Neural cell (in vitro differentiated cells): ENCODE results near the gene MED13L. TPM values are rescaled to one million over a fixed set of nuclear protein-coding genes. Genes with fewer than 3 reads are reported as not detected.

Source experiments
- H2AFZ ChIP-seq: fragments of 200-600, 300-800 bp; sonication (generic), shearing (Covaris generic); 2 replicates; pipeline ENCODE4 v1.6.0; 2014; ENCODE audit warnings: low read depth, mild to moderate bottlenecking, antibody characterized with exemption, low read length, moderate library complexity
- H3F3A ChIP-seq: fragments of 200-600 bp; shearing (Covaris generic); 2 replicates; pipeline ENCODE4 v1.6.1; 2016; ENCODE audit warnings: mild to moderate bottlenecking, moderate library complexity, mixed read lengths, antibody characterized with exemption, low read length; ENCODE audit not compliant: insufficient read depth, poor library complexity, severe bottlenecking
- H3K27ac ChIP-seq: fragments of 200-600, 300-800 bp; sonication (generic), shearing (Covaris generic); 2 replicates; pipeline ENCODE4 v1.5.1; 2014; ENCODE audit warnings: mild to moderate bottlenecking, low read length, moderate library complexity
- H3K27me3 ChIP-seq: fragments of 300-800, 200-600 bp; sonication (generic), shearing (Covaris generic); 2 replicates; pipeline ENCODE4 v1.6.0; 2014; ENCODE audit warnings: mild to moderate bottlenecking, low read depth, low read length, moderate library complexity; ENCODE audit not compliant: insufficient read depth
- H3K36me3 ChIP-seq: fragments of 300-800, 200-600 bp; sonication (generic), shearing (Covaris generic); 2 replicates; pipeline ENCODE4 v1.5.1; 2014; ENCODE audit warnings: mild to moderate bottlenecking, antibody characterized with exemption, low read length, moderate library complexity; ENCODE audit not compliant: insufficient read depth
- H3K4me2 ChIP-seq: fragments of 300-800, 200-600 bp; sonication (generic), shearing (Covaris generic); 2 replicates; pipeline ENCODE4 v1.6.0; 2014; ENCODE audit warnings: mild to moderate bottlenecking, low read length
- H3K4me3 ChIP-seq: fragments of 300-800, 200-600 bp; sonication (generic), shearing (Covaris generic); 2 replicates; pipeline ENCODE4 v1.5.1; 2014; ENCODE audit warnings: mild to moderate bottlenecking, low read length, moderate library complexity
- H3K79me2 ChIP-seq: fragments of 200-600 bp; shearing (Covaris generic); replicated peaks from 2 replicates; pipeline ENCODE4 v1.6.0; 2014; ENCODE audit warnings: mild to moderate bottlenecking, low read length, moderate library complexity; ENCODE audit not compliant: insufficient read depth
- H3K9ac ChIP-seq: fragments of 300-800, 200-600 bp; sonication (generic), shearing (Covaris generic); 2 replicates; pipeline ENCODE4 v1.6.1; 2016; ENCODE audit warnings: mild to moderate bottlenecking, low read length, mixed read lengths
- H3K9me2 ChIP-seq: fragments of 200-600 bp; shearing (Covaris generic); 2 replicates; pipeline ENCODE4 v1.6.1; 2016; ENCODE audit warnings: mild to moderate bottlenecking, low read length, mixed read lengths; ENCODE audit not compliant: insufficient read depth
- H3K9me3 ChIP-seq: fragments of 200-600, 300-800 bp; sonication (generic), shearing (Covaris generic); 2 replicates; pipeline ENCODE4 v1.6.1; 2016; ENCODE audit warnings: mild to moderate bottlenecking, mixed run types, low read length, moderate library complexity, mixed read lengths
- H4K20me1 ChIP-seq: fragments of 200-600 bp; shearing (Covaris generic); 2 replicates; pipeline ENCODE4 v1.6.1; 2016; ENCODE audit warnings: mild to moderate bottlenecking, mixed run types; ENCODE audit not compliant: insufficient read depth
- EP300 ChIP-seq: fragments of 450-650 bp; conservative IDR thresholded peaks from 2 replicates; pipeline ENCODE4 v1.6.1; 2014; ENCODE audit warnings: antibody characterized with exemption, mild to moderate bottlenecking, moderate library complexity; ENCODE audit not compliant: poor library complexity, severe bottlenecking
- EZH2 ChIP-seq: fragments of 200-600, 300-800 bp; shearing (Covaris generic), sonication (generic); IDR thresholded peaks from 2 replicates; pipeline ENCODE4 v1.6.1; 2014; ENCODE audit warnings: antibody characterized with exemption, low read length, borderline replicate concordance, mild to moderate bottlenecking; ENCODE audit not compliant: insufficient read depth, poor library complexity, severe bottlenecking
- MXI1 ChIP-seq: fragments of 450-650 bp; conservative IDR thresholded peaks from 2 replicates; pipeline ENCODE4 v1.6.1; 2014; ENCODE audit warnings: antibody characterized with exemption, mild to moderate bottlenecking; ENCODE audit not compliant: poor library complexity, severe bottlenecking
- POLR2AphosphoS5 ChIP-seq: IDR thresholded peaks from 2 replicates; pipeline ENCODE4 v1.6.1; 2012
- RAD21 ChIP-seq: fragments of 450-650 bp; conservative IDR thresholded peaks from 2 replicates; pipeline ENCODE4 v1.6.1; 2014; ENCODE audit warnings: antibody characterized with exemption, mild to moderate bottlenecking, moderate library complexity
- SMC3 ChIP-seq: fragments of 450-650 bp; conservative IDR thresholded peaks from 2 replicates; pipeline ENCODE4 v1.6.1; 2014; ENCODE audit warnings: antibody characterized with exemption, mild to moderate bottlenecking, moderate library complexity; ENCODE audit not compliant: poor library complexity
- TAF1 ChIP-seq: IDR thresholded peaks from 2 replicates; pipeline ENCODE4 v1.6.1; 2012; ENCODE audit warnings: low read depth
- polyA plus RNA-seq: library from polyadenylated mRNA; depleted of rRNA; stranded (reverse); fragments of >200 nt; gene quantifications from 2 replicates; pipeline ENCODE4 v1.2.3, GENCODE V29; 2014
- TF ChIP-seq, protein P1 (sequence below): fragments of 450-650 bp; IDR thresholded peaks from 2 replicates; pipeline ENCODE4 v1.5.1; 2014; ENCODE audit warnings: antibody characterized with exemption, mild to moderate bottlenecking, moderate library complexity; ENCODE audit not compliant: poor library complexity, severe bottlenecking
- TF ChIP-seq, protein P2 (sequence below): IDR thresholded peaks from 2 replicates; pipeline ENCODE4 v1.6.1; 2012; ENCODE audit warnings: borderline replicate concordance

The MED13L gene
- polyA plus RNA-seq, 1 donor from 2014 or later, result 38.9 TPM

DNA sequence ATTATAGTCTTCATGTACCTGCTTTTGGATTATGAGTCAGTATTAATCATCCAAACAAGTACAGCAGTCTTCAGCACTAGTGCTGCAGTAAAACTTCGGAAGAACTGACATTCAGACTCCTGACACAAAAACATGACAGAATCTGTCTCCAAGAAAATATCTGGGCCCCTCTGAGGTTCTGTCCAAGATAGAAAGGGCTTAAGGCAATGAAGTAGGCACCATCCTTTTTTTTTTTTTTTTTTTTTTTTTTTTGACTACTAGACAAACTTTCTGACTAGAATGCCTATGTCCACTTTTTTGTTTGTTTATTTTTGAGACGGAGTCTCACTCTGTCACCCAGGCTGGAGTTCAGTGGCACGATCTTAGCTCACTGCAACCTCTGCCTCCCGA is 112.5 kb downstream of the MED13L start:
- H3K9me2 ChIP-seq, result no peaks in the 10 kb centered on the region
- H3F3A ChIP-seq, result peaks cover 4% of the 10 kb centered on the region
- H4K20me1 ChIP-seq, result no peaks in the 10 kb centered on the region
- no peak overlapping the region for H3K4me3 ChIP-seq
- H3K27me3 ChIP-seq, result no peaks in the 10 kb centered on the region
- peak overlapping the region; percentile 20 for H3K9ac ChIP-seq
- TF ChIP-seq TAF1 (no peak), EZH2 (no peak)
- TF ChIP-seq, protein P1, sequence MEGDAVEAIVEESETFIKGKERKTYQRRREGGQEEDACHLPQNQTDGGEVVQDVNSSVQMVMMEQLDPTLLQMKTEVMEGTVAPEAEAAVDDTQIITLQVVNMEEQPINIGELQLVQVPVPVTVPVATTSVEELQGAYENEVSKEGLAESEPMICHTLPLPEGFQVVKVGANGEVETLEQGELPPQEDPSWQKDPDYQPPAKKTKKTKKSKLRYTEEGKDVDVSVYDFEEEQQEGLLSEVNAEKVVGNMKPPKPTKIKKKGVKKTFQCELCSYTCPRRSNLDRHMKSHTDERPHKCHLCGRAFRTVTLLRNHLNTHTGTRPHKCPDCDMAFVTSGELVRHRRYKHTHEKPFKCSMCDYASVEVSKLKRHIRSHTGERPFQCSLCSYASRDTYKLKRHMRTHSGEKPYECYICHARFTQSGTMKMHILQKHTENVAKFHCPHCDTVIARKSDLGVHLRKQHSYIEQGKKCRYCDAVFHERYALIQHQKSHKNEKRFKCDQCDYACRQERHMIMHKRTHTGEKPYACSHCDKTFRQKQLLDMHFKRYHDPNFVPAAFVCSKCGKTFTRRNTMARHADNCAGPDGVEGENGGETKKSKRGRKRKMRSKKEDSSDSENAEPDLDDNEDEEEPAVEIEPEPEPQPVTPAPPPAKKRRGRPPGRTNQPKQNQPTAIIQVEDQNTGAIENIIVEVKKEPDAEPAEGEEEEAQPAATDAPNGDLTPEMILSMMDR, result no peak
- no peak overlapping the region for H2AFZ ChIP-seq
- H3K9me3 ChIP-seq, result no peaks in the 10 kb centered on the region
- peak overlapping the region; percentile 30 for H3K27ac ChIP-seq
- H3K4me2 ChIP-seq, result no peak overlapping the region
- no peaks in the 10 kb centered on the region for H3K36me3 ChIP-seq
- peaks cover 31% of the 10 kb centered on the region for H3K79me2 ChIP-seq

- no peaks in the 10 kb centered on the region for H3K27me3 ChIP-seq
- H3K4me3 ChIP-seq, result no peak overlapping the region
- H3K4me2 ChIP-seq, result no peak overlapping the region
- no peak overlapping the region for H2AFZ ChIP-seq
- no peaks in the 10 kb centered on the region for H3K9me2 ChIP-seq
- peaks cover 4% of the 10 kb centered on the region for H3F3A ChIP-seq
- no peak for TF ChIP-seq EP300
- TF ChIP-seq POLR2AphosphoS5, result no peak
- no peak for TF ChIP-seq MXI1
- TF ChIP-seq RAD21, result no peak
- TF ChIP-seq TAF1, result no peak
- TF ChIP-seq, protein P1, result no peak
- TF ChIP-seq, protein P2, sequence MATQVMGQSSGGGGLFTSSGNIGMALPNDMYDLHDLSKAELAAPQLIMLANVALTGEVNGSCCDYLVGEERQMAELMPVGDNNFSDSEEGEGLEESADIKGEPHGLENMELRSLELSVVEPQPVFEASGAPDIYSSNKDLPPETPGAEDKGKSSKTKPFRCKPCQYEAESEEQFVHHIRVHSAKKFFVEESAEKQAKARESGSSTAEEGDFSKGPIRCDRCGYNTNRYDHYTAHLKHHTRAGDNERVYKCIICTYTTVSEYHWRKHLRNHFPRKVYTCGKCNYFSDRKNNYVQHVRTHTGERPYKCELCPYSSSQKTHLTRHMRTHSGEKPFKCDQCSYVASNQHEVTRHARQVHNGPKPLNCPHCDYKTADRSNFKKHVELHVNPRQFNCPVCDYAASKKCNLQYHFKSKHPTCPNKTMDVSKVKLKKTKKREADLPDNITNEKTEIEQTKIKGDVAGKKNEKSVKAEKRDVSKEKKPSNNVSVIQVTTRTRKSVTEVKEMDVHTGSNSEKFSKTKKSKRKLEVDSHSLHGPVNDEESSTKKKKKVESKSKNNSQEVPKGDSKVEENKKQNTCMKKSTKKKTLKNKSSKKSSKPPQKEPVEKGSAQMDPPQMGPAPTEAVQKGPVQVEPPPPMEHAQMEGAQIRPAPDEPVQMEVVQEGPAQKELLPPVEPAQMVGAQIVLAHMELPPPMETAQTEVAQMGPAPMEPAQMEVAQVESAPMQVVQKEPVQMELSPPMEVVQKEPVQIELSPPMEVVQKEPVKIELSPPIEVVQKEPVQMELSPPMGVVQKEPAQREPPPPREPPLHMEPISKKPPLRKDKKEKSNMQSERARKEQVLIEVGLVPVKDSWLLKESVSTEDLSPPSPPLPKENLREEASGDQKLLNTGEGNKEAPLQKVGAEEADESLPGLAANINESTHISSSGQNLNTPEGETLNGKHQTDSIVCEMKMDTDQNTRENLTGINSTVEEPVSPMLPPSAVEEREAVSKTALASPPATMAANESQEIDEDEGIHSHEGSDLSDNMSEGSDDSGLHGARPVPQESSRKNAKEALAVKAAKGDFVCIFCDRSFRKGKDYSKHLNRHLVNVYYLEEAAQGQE, result no peak
- TF ChIP-seq SMC3, result no peak
- H3K27ac ChIP-seq, result peak overlapping the region; percentile 30
- H4K20me1 ChIP-seq, result no peaks in the 10 kb centered on the region
- peaks cover 27% of the 10 kb centered on the region for H3K79me2 ChIP-seq
- H3K9me3 ChIP-seq, result no peaks in the 10 kb centered on the region
- no peaks in the 10 kb centered on the region for H3K36me3 ChIP-seq
- H3K9ac ChIP-seq, result peak overlapping the region; percentile 20
These were observed 113.0 kb downstream of the MED13L start for GRCh38 chr12:116164250-116165035.
